Cortex of kidney (tissue), 1 donor: Measurements from ENCODE around the gene IFITM2.
"Not testable (repeated sequence)": the region's sequence is repeated elsewhere in the genome, so short reads cannot be mapped to it uniquely, and the experiment has no call there.

Experiments used
- DNase-seq: peaks from one replicate; lab custom pipeline; 2025; lab: John Stamatoyannopoulos, UW

Gene IFITM2

GRCh38 chr11:308740-309665, 1.4 kb downstream of the IFITM2 start:
- DNase-seq = not testable (repeated sequence)

- DNase-seq = not testable (repeated sequence)
Measured at GRCh38 chr11:309979-310572, 2.5 kb downstream of the IFITM2 start.

GRCh38 chr11:311013-311748, 3.6 kb downstream of the IFITM2 start:
- not testable (repeated sequence) for DNase-seq

GRCh38 chr11:312092-312816, 4.6 kb downstream of the IFITM2 start:
- no peak for DNase-seq

- DNase-seq = no peak
Measured at GRCh38 chr11:313304-313786, 5.7 kb downstream of the IFITM2 start.

- DNase-seq = no peak
Measured at GRCh38 chr11:313787-314553, 6.4 kb downstream of the IFITM2 start, which contains the start of gene IFITM1. IFITM1 (plus strand) TSS chr11:314040; CDS start chr11:314171, 131 bp downstream.

GRCh38 chr11:314554-314875, 6.9 kb downstream of the IFITM2 start:
- DNase-seq = not testable (repeated sequence)

- no peak for DNase-seq
Measured at GRCh38 chr11:315051-315481, 7.5 kb downstream of the IFITM2 start.

- DNase-seq = no peak
Measured at GRCh38 chr11:315516-315994, 7.9 kb downstream of the IFITM2 start.

GRCh38 chr11:316031-316701, 8.6 kb downstream of the IFITM2 start:
- DNase-seq = no peak

- DNase-seq = no peak
Measured at GRCh38 chr11:316891-317301, 9.3 kb downstream of the IFITM2 start.

GRCh38 chr11:317668-318404, 10.2 kb downstream of the IFITM2 start:
- not testable (repeated sequence) for DNase-seq

- not testable (repeated sequence) for DNase-seq
Measured at GRCh38 chr11:318405-319120, 10.9 kb downstream of the IFITM2 start.

GRCh38 chr11:319121-319887, 11.7 kb downstream of the IFITM2 start:
- DNase-seq = not testable (repeated sequence)

- not testable (repeated sequence) for DNase-seq
Measured at GRCh38 chr11:319888-320273, 12.3 kb downstream of the IFITM2 start.

- no peak for DNase-seq
Measured at GRCh38 chr11:324156-324555, 16.5 kb downstream of the IFITM2 start.

GRCh38 chr11:324593-325517, 17.2 kb downstream of the IFITM2 start:
- not testable (repeated sequence) for DNase-seq
